H1 (cell line): Measurements from ENCODE around the gene PANX2. TPM values are rescaled to one million over a fixed set of nuclear protein-coding genes. Genes with fewer than 3 reads are reported as not detected.

ENCODE experiments used
- CTCF ChIA-PET: fragments of 300-600 bp; sonication (Branson Sonifier 250); formaldehyde crosslinking; loops from one replicate; lab custom pipeline; 2021; ENCODE audit not compliant: partially characterized antibody; lab: Charles Lee
- POLR2A ChIA-PET: fragments of 300-600 bp; sonication (Branson Sonifier 250); formaldehyde crosslinking; loops from one replicate; lab custom pipeline; 2021; ENCODE audit warnings: inconsistent platforms; ENCODE audit not compliant: partially characterized antibody; lab: Charles Lee
- DNase-seq, 2 experiments: peaks; one replicate each; pipeline versions ENCODE4 v3.0.0 to v3.0.0-alpha.2; 2010 to 2022; ENCODE audit warnings: low spot score in 2 of 2, low read depth in 1 of 2, mixed read lengths in 1 of 2
- FAIRE-seq: peaks from 2 replicates; lab custom pipeline; 2011; peaks lifted over from hg19 to GRCh38; lab: Jason Lieb, UNC
- H2AFZ ChIP-seq: 2 replicates; pipeline ENCODE4 v1.8.1; 2012; ENCODE audit warnings: low read length, inconsistent platforms
- H2AK5ac ChIP-seq: 2 replicates; pipeline ENCODE4 v1.6.1; 2013; ENCODE audit warnings: low read depth, low read length
- H2BK120ac ChIP-seq: replicated peaks from 2 replicates; pipeline ENCODE3; 2013; ENCODE audit warnings: low read depth, low read length, inconsistent platforms
- H2BK12ac ChIP-seq: 2 replicates; pipeline ENCODE4 v1.6.1; 2013; ENCODE audit warnings: low read depth, low read length
- H2BK15ac ChIP-seq: 2 replicates; pipeline ENCODE4 v1.6.1; 2013; ENCODE audit warnings: low read length
- H2BK20ac ChIP-seq: 2 replicates; pipeline ENCODE4 v1.6.1; 2013; ENCODE audit warnings: low read length
- H2BK5ac ChIP-seq: 2 replicates; pipeline ENCODE4 v1.6.1; 2013; ENCODE audit warnings: low read depth, low read length
- H3K14ac ChIP-seq: 2 replicates; pipeline ENCODE4 v1.6.1; 2013; ENCODE audit warnings: inconsistent platforms; ENCODE audit not compliant: insufficient read length
- H3K18ac ChIP-seq: 2 replicates; pipeline ENCODE4 v1.6.1; 2013; ENCODE audit warnings: low read length; ENCODE audit errors: extremely low read depth
- H3K23ac ChIP-seq: 2 replicates; pipeline ENCODE4 v1.6.1; 2013; ENCODE audit warnings: inconsistent platforms; ENCODE audit not compliant: insufficient read length
- H3K23me2 ChIP-seq: 2 replicates; pipeline ENCODE4 v1.6.1; 2013; ENCODE audit warnings: low read depth, low read length
- H3K27ac ChIP-seq: 2 replicates; pipeline ENCODE4 v1.6.1; 2011; ENCODE audit warnings: low read depth, low read length, inconsistent platforms
- H3K27me3 ChIP-seq, 4 experiments: replicated peaks in 1 of 4; 1 replicate in 1 of 4; 2 replicates in 3 of 4; pipeline versions ENCODE4 v1.6.1 to v1.8.1; 2011 to 2013; ENCODE audit warnings: low read length in 3 of 4, mild to moderate bottlenecking in 3 of 4, inconsistent platforms in 2 of 4, mixed read lengths in 2 of 4, moderate library complexity in 1 of 4; ENCODE audit not compliant: control insufficient read depth in 3 of 4, insufficient read depth in 3 of 4; ENCODE audit errors: extremely low read depth in 1 of 4
- H3K36me3 ChIP-seq, 4 experiments: 2 replicates each; pipeline versions ENCODE4 v1.6.1 to v1.8.1; 2011 to 2013; ENCODE audit warnings: mild to moderate bottlenecking in 4 of 4, low read length in 3 of 4, moderate library complexity in 2 of 4, control low read depth in 1 of 4, inconsistent platforms in 1 of 4; ENCODE audit not compliant: insufficient read depth in 4 of 4, control insufficient read depth in 2 of 4
- H3K4ac ChIP-seq: replicated peaks from 2 replicates; pipeline ENCODE3; 2013; ENCODE audit warnings: low read length, low read depth, mixed read lengths, inconsistent platforms; ENCODE audit not compliant: insufficient read length
- H3K4me1 ChIP-seq, 4 experiments: replicated peaks in 1 of 4; 1 replicate in 1 of 4; 2 replicates in 3 of 4; pipeline versions ENCODE4 v1.6.1 to v1.8.1; 2011 to 2013; ENCODE audit warnings: low read length in 3 of 4, inconsistent platforms in 2 of 4, mixed read lengths in 1 of 4; ENCODE audit not compliant: insufficient read depth in 4 of 4, control insufficient read depth in 3 of 4
- H3K4me2 ChIP-seq, 2 experiments: 2 replicates each; pipeline versions ENCODE4 v1.6.1 to v1.8.1; 2011 to 2013; ENCODE audit warnings: low read depth in 2 of 2, low read length in 2 of 2, control low read depth in 1 of 2, inconsistent platforms in 1 of 2, mild to moderate bottlenecking in 1 of 2; ENCODE audit not compliant: insufficient read depth in 1 of 2
- H3K4me3 ChIP-seq, 4 experiments: fragments of 200-600, 300-600 bp in 1 of 4; sonication (generic), shearing (Covaris generic), sonication (Bioruptor Twin) in 1 of 4; 2 replicates each; pipeline versions ENCODE4 v1.5.1 to v1.8.1; 2011 to 2016; ENCODE audit warnings: low read length in 4 of 4, low read depth in 3 of 4, control low read depth in 2 of 4, inconsistent platforms in 2 of 4, mild to moderate bottlenecking in 2 of 4, mixed read lengths in 1 of 4, moderate library complexity in 1 of 4; ENCODE audit not compliant: insufficient read depth in 2 of 4; ENCODE audit errors: extremely low read depth in 1 of 4
- H3K56ac ChIP-seq: replicated peaks from 2 replicates; pipeline ENCODE3; 2013; ENCODE audit warnings: low read depth, mild to moderate bottlenecking, mixed read lengths, low read length, inconsistent platforms; ENCODE audit not compliant: insufficient read length
- H3K79me1 ChIP-seq: 2 replicates; pipeline ENCODE4 v1.6.1; 2013; ENCODE audit warnings: low read depth, low read length, control low read depth
- H3K79me2 ChIP-seq, 2 experiments: 2 replicates each; pipeline versions ENCODE4 v1.6.1 to v1.8.1; 2012 to 2013; ENCODE audit warnings: low read length in 2 of 2, mild to moderate bottlenecking in 2 of 2, inconsistent platforms in 1 of 2; ENCODE audit not compliant: insufficient read depth in 2 of 2, control insufficient read depth in 1 of 2
- H3K9ac ChIP-seq, 4 experiments: replicated peaks in 1 of 4; 1 replicate in 1 of 4; 2 replicates in 3 of 4; pipeline versions ENCODE4 v1.6.1 to v1.8.1; 2011 to 2013; ENCODE audit warnings: low read depth in 3 of 4, low read length in 3 of 4, control low read depth in 2 of 4, mild to moderate bottlenecking in 2 of 4, moderate library complexity in 2 of 4, inconsistent platforms in 1 of 4; ENCODE audit errors: extremely low read depth in 1 of 4
- H3K9me3 ChIP-seq, 2 experiments: 2 replicates each; pipeline versions ENCODE4 v1.6.1 to v1.8.1; 2012 to 2013; ENCODE audit warnings: mild to moderate bottlenecking in 2 of 2, moderate library complexity in 2 of 2, control low read depth in 1 of 2, inconsistent platforms in 1 of 2, low read depth in 1 of 2, low read length in 1 of 2, mixed read lengths in 1 of 2; ENCODE audit not compliant: insufficient read depth in 2 of 2
- H4K20me1 ChIP-seq, 2 experiments: replicated peaks in 1 of 2; 2 replicates each; pipeline versions ENCODE3 to v1.8.1; 2011 to 2013; ENCODE audit warnings: inconsistent platforms in 2 of 2, low read length in 2 of 2, mild to moderate bottlenecking in 1 of 2; ENCODE audit not compliant: insufficient read depth in 2 of 2, control insufficient read depth in 1 of 2
- H4K5ac ChIP-seq: 2 replicates; pipeline ENCODE4 v1.6.1; 2013; ENCODE audit warnings: low read length, low read depth, mixed read lengths, inconsistent platforms; ENCODE audit not compliant: insufficient read length
- H4K8ac ChIP-seq: 2 replicates; pipeline ENCODE4 v1.8.0; 2013; ENCODE audit warnings: mild to moderate bottlenecking, moderate library complexity, low read length, inconsistent platforms; ENCODE audit not compliant: insufficient read depth; ENCODE audit errors: extremely low read depth
- H4K91ac ChIP-seq: replicated peaks from 2 replicates; pipeline ENCODE3; 2013; ENCODE audit warnings: low read length, mixed read lengths, inconsistent platforms; ENCODE audit not compliant: insufficient read length
- ATF2 ChIP-seq: IDR thresholded peaks from 2 replicates; pipeline ENCODE4 v1.6.1; 2012; ENCODE audit warnings: low read length, inconsistent platforms
- BRCA1 ChIP-seq: IDR thresholded peaks from 2 replicates; pipeline ENCODE4 v1.6.1; 2012; ENCODE audit warnings: low read depth, low read length, improper control_type of control experiment
- CREB1 ChIP-seq: IDR thresholded peaks from 2 replicates; pipeline ENCODE4 v1.6.1; 2012; ENCODE audit warnings: inconsistent platforms
- CTBP2 ChIP-seq: IDR thresholded peaks from 2 replicates; pipeline ENCODE4 v1.7.0; 2011; ENCODE audit warnings: borderline replicate concordance, mild to moderate bottlenecking, moderate library complexity, mixed read lengths, low read length; ENCODE audit not compliant: insufficient read depth, insufficient read length
- E2F6 ChIP-seq: IDR thresholded peaks from 2 replicates; pipeline ENCODE4 v1.6.1; 2012; ENCODE audit warnings: inconsistent platforms
- MAX ChIP-seq: IDR thresholded peaks from 2 replicates; pipeline ENCODE4 v1.6.1; 2012; ENCODE audit warnings: inconsistent platforms
- PHF8 ChIP-seq: fragments of 200-600 bp; sonication (generic); conservative IDR thresholded peaks from 2 replicates; pipeline ENCODE4 v1.7.1; 2012; ENCODE audit warnings: low read depth, mild to moderate bottlenecking, inconsistent platforms, low read length, moderate library complexity
- RFX5 ChIP-seq: IDR thresholded peaks from 2 replicates; pipeline ENCODE4 v1.6.1; 2011; ENCODE audit warnings: low read depth, low read length, improper control_type of control experiment, borderline replicate concordance
- YY1 ChIP-seq: IDR thresholded peaks from 2 replicates; pipeline ENCODE4 v1.6.1; 2011; ENCODE audit warnings: low read depth, mild to moderate bottlenecking, low read length
- WGBS, 2 experiments: shearing (Covaris generic) in 1 of 2; methylation state at CpG; one replicate each; pipeline versions ENCODE4 v1.1.6 to v1.1.7; 2013 to 2015; ENCODE audit warnings: low lambda C conversion rate in 2 of 2, mixed read lengths in 2 of 2, inconsistent platforms in 1 of 2, low coverage in 1 of 2, missing lambda C conversion rate in 1 of 2; ENCODE audit not compliant: insufficient replicate concordance in 2 of 2, insufficient coverage in 1 of 2, insufficient read length in 1 of 2; ENCODE audit errors: extremely low coverage in 1 of 2, missing lambda C conversion rate in 1 of 2; 5-methylcytosine and 5-hydroxymethylcytosine counted together
- polyA plus RNA-seq, 7 experiments: library from polyadenylated mRNA; depleted of rRNA in 3 of 7; stranded (reverse) in 5 of 7; unstranded in 2 of 7; fragments of >200 nt in 5 of 7; fragments of 200-250 nt in 2 of 7; gene quantifications; 1 replicate in 5 of 7; 2 replicates in 1 of 7; 4 replicates in 1 of 7; pipeline versions ENCODE4 v1.2.1 to v1.2.3, GENCODE V29; 2011 to 2013; ENCODE audit warnings: missing spikeins in 2 of 7, mixed read lengths in 2 of 7
- total RNA-seq: library from RNA; stranded (reverse); fragmentation: NEBNext Ultra II Directional; extraction: Animal tissue kit (Norgen Biotek cat#: 25700); gene quantifications from 2 replicates; pipeline ENCODE4 v1.2.1, GENCODE V29; 2021

The PANX2 gene
- total and polyA plus RNA-seq, 2 of the 8 experiments (the other 6 are each of a cell fraction or from before 2014, with no cell fraction given), result 3.5 to 5.0 TPM

- no peak overlapping the region for H3K18ac ChIP-seq
- H3K27ac ChIP-seq, result no peak overlapping the region
- no peak overlapping the region for H3K4me3 ChIP-seq
- no peak overlapping the region for H2BK5ac ChIP-seq
- H4K8ac ChIP-seq, result no peak overlapping the region
- H3K36me3 ChIP-seq, result peaks cover 0 to 8% (median 4%) of the 10 kb centered on the region in 4 experiments; a peak in 5 of 8 replicates
- WGBS, 2 experiments, result 96% methylated on average over 23 of the region's 25 CpGs; no CpG with 5 or more reads in 1 of the 2 experiments
- no peak overlapping the region for H2BK12ac ChIP-seq
- peaks cover 4% of the 10 kb centered on the region; the same call in 1 of the 2 replicates for H3K79me1 ChIP-seq
- FAIRE-seq, result no peak
- no peak overlapping the region for H2AK5ac ChIP-seq
- no peak for DNase-seq
- no peak overlapping the region for H3K14ac ChIP-seq
- no peak overlapping the region for H3K23ac ChIP-seq
- no peak overlapping the region for H3K56ac ChIP-seq
- H4K20me1 ChIP-seq, result peaks cover 0 to 13% of the 10 kb centered on the region in 2 experiments
- no peak overlapping the region for H2BK120ac ChIP-seq
- H3K23me2 ChIP-seq, result no peaks in the 10 kb centered on the region
- H3K4me2 ChIP-seq, result no peak overlapping the region
- H2BK20ac ChIP-seq, result no peak overlapping the region
- no peak overlapping the region for H3K9ac ChIP-seq
- H3K27me3 ChIP-seq, result no peaks in the 10 kb centered on the region
- H3K79me2 ChIP-seq, result no peaks in the 10 kb centered on the region
- H3K9me3 ChIP-seq, result no peaks in the 10 kb centered on the region
- ChIA-PET POLR2A (interaction anchor here (0.9 to 1.2 kb wide), 2 partner anchors 9 to 17 kb away, joined by 3 read pairs; partner anchors contain the start of gene TUBGCP6), CTCF (interaction anchor here (0.5 to 9.2 kb wide), 3 partner anchors 13 to 49 kb away, joined by 3 to 77 read pairs (median 3); no protein-coding TSS in a partner anchor)
- no peak overlapping the region for H4K5ac ChIP-seq
- no peak overlapping the region for H3K4ac ChIP-seq
- no peaks in the 10 kb centered on the region for H3K4me1 ChIP-seq
- no peak overlapping the region for H2AFZ ChIP-seq
- no peak overlapping the region for H4K91ac ChIP-seq
- no peak overlapping the region for H2BK15ac ChIP-seq
- TF ChIP-seq ATF2 (no peak), BRCA1 (no peak), MAX (no peak), CTBP2 (no peak), PHF8 (no peak), RFX5 (no peak), CREB1 (no peak), E2F6 (no peak), YY1 (no peak)
These were observed 57.2 kb downstream of the PANX2 start for GRCh38 chr22:50227579-50228215.
